Neuronal stem cell (in vitro differentiated cells): Measurements from ENCODE around the gene ARPIN.

Experiments used
- DNase-seq: peaks from one replicate; pipeline ENCODE4 v3.0.0-alpha.2; 2013; ENCODE audit warnings: low spot score
- H2AFZ ChIP-seq: one replicate; pipeline ENCODE4 v1.6.1; 2013; ENCODE audit warnings: mild to moderate bottlenecking, low read length, inconsistent platforms
- H2AK5ac ChIP-seq: 2 replicates; pipeline ENCODE4 v1.6.1; 2013; ENCODE audit warnings: low read depth, mild to moderate bottlenecking, inconsistent platforms, low read length, moderate library complexity, mixed read lengths
- H2BK120ac ChIP-seq: 2 replicates; pipeline ENCODE4 v1.6.1; 2013; ENCODE audit warnings: low read depth, mild to moderate bottlenecking, inconsistent platforms, low read length, moderate library complexity, mixed read lengths
- H2BK12ac ChIP-seq: one replicate; pipeline ENCODE4 v1.6.1; 2013; ENCODE audit warnings: low read length, inconsistent platforms
- H2BK15ac ChIP-seq: 2 replicates; pipeline ENCODE4 v1.6.1; 2013; ENCODE audit warnings: mild to moderate bottlenecking, low read length, inconsistent platforms, mixed read lengths
- H2BK5ac ChIP-seq: one replicate; pipeline ENCODE4 v1.6.1; 2013; ENCODE audit warnings: inconsistent platforms, mild to moderate bottlenecking, low read length, moderate library complexity
- H3K14ac ChIP-seq: one replicate; pipeline ENCODE4 v1.6.1; 2013; ENCODE audit warnings: low read length, inconsistent platforms
- H3K18ac ChIP-seq: 2 replicates; pipeline ENCODE4 v1.6.1; 2013; ENCODE audit warnings: low read length, inconsistent platforms
- H3K23ac ChIP-seq: 2 replicates; pipeline ENCODE4 v1.6.1; 2013; ENCODE audit warnings: low read depth, mild to moderate bottlenecking, mixed read lengths, low read length, inconsistent platforms; ENCODE audit not compliant: poor library complexity
- H3K27ac ChIP-seq: replicated peaks from 3 replicates; pipeline ENCODE4 v1.5.1; 2013; ENCODE audit warnings: low read length, inconsistent platforms
- H3K27me3 ChIP-seq, 3 experiments: 2 replicates each; pipeline ENCODE4 v1.6.1; 2013; ENCODE audit warnings: low read length in 3 of 3, mild to moderate bottlenecking in 2 of 3, inconsistent platforms in 1 of 3, low read depth in 1 of 3, mixed read lengths in 1 of 3, moderate library complexity in 1 of 3; ENCODE audit not compliant: control insufficient read depth in 3 of 3, insufficient read depth in 3 of 3
- H3K36me3 ChIP-seq, 2 donors: replicated peaks in 1 of 2; 2 replicates each; pipeline ENCODE4 v1.6.1; 2013; ENCODE audit warnings: low read length in 2 of 2; ENCODE audit not compliant: control insufficient read depth in 2 of 2, insufficient read depth in 2 of 2
- H3K4ac ChIP-seq: 2 replicates; pipeline ENCODE4 v1.6.1; 2013; ENCODE audit warnings: inconsistent platforms, mild to moderate bottlenecking, low read length, moderate library complexity
- H3K4me1 ChIP-seq, 2 donors: 1 replicate in 1 of 2; 2 replicates in 1 of 2; pipeline ENCODE4 v1.6.1; 2013; ENCODE audit warnings: low read length in 2 of 2, low read depth in 1 of 2; ENCODE audit not compliant: control insufficient read depth in 2 of 2, insufficient read depth in 1 of 2
- H3K4me2 ChIP-seq: one replicate; pipeline ENCODE4 v1.6.1; 2013; ENCODE audit warnings: mild to moderate bottlenecking, low read length, inconsistent platforms; ENCODE audit not compliant: insufficient read depth, poor library complexity, severe bottlenecking
- H3K4me3 ChIP-seq, 2 donors: 2 replicates each; pipeline ENCODE4 v1.5.1; 2013; ENCODE audit warnings: low read length in 2 of 2, mild to moderate bottlenecking in 2 of 2, inconsistent platforms in 1 of 2, moderate library complexity in 1 of 2
- H3K79me1 ChIP-seq: one replicate; pipeline ENCODE4 v1.6.1; 2013; ENCODE audit warnings: low read depth, mild to moderate bottlenecking, inconsistent platforms, low read length, moderate library complexity
- H3K9ac ChIP-seq: one replicate; pipeline ENCODE4 v1.6.1; 2013; ENCODE audit warnings: mild to moderate bottlenecking, low read depth, low read length, inconsistent platforms; ENCODE audit not compliant: poor library complexity
- H3K9me3 ChIP-seq, 2 donors: replicated peaks in 1 of 2; 2 replicates each; pipeline versions ENCODE3 to v1.6.1; 2013; ENCODE audit warnings: low read length in 2 of 2, mild to moderate bottlenecking in 2 of 2, inconsistent platforms in 1 of 2, low read depth in 1 of 2, mixed read lengths in 1 of 2, moderate library complexity in 1 of 2; ENCODE audit not compliant: control insufficient read depth in 2 of 2, insufficient read depth in 1 of 2
- H4K8ac ChIP-seq: one replicate; pipeline ENCODE4 v1.6.1; 2013; ENCODE audit warnings: low read depth, mild to moderate bottlenecking, inconsistent platforms, low read length, moderate library complexity
- H4K91ac ChIP-seq: one replicate; pipeline ENCODE4 v1.6.1; 2013; ENCODE audit warnings: low read length, low read depth, mild to moderate bottlenecking, inconsistent platforms; ENCODE audit not compliant: poor library complexity
- WGBS, 2 donors: extraction: QIAGEN DNeasy Blood & Tissue Kit; methylation state at CpG; one replicate each; pipeline ENCODE4 v1.1.7; 2013; ENCODE audit warnings: missing lambda C conversion rate in 2 of 2, mixed read lengths in 1 of 2; ENCODE audit not compliant: insufficient read length in 2 of 2, insufficient replicate concordance in 1 of 2; ENCODE audit errors: extremely low coverage in 2 of 2; 5-methylcytosine and 5-hydroxymethylcytosine counted together

Gene ARPIN

DNA sequence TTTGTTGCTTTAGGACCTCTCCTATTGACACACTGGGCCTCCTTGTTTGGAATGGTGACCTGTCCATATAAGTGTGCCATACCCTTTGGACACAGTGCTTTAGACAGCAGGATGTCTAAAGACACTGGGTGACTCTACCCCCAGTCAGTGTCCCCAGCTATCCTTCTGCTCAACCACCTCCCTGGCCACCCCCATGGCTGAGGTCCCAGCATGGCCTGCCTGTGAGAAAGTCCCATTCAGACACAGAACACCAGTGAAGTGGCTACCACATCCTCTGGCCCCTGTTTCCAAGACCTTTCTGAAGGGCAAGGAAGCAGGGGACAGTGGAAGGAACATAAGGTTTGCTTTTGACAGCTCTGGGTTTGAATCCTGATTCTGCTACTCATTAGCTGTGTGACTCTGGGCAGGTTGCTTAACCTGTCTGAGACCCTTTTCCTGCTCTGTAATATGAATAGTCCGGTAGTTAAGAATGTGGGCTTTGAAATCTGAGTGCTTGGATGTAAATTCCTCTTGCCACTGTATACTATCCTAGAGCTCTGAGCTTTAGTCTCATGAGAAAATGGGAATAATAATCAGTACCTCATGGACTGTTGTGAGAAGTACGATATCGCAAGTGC, 12.7 kb downstream of the ARPIN start:
- Histone ChIP-seq H3K27me3 (no peaks in the 10 kb centered on the region), H3K9me3 (no peaks in the 10 kb centered on the region), H3K23ac (no peak overlapping the region), H3K36me3 (peaks cover 6 to 46% of the 10 kb centered on the region in 2 donors), H4K8ac (no peak overlapping the region), H2BK5ac (no peak overlapping the region), H2BK120ac (no peak overlapping the region), H3K9ac (no peak overlapping the region), H3K4me1 (no peaks in the 10 kb centered on the region), H2AK5ac (no peak overlapping the region), H2AFZ (no peak overlapping the region), H3K4me3 (peak overlapping the region in 1 of 2 donors; percentile 10), H3K14ac (no peak overlapping the region), H3K4ac (no peak overlapping the region), H4K91ac (no peak overlapping the region), H3K18ac (no peak overlapping the region), H2BK15ac (no peak overlapping the region), H3K4me2 (no peak overlapping the region), H2BK12ac (no peak overlapping the region), H3K79me1 (no peaks in the 10 kb centered on the region), H3K27ac (no peak overlapping the region)
- WGBS, 2 donors: no CpG with 5 or more reads among the region's 3 CpGs
- DNase-seq: no peak

DNA sequence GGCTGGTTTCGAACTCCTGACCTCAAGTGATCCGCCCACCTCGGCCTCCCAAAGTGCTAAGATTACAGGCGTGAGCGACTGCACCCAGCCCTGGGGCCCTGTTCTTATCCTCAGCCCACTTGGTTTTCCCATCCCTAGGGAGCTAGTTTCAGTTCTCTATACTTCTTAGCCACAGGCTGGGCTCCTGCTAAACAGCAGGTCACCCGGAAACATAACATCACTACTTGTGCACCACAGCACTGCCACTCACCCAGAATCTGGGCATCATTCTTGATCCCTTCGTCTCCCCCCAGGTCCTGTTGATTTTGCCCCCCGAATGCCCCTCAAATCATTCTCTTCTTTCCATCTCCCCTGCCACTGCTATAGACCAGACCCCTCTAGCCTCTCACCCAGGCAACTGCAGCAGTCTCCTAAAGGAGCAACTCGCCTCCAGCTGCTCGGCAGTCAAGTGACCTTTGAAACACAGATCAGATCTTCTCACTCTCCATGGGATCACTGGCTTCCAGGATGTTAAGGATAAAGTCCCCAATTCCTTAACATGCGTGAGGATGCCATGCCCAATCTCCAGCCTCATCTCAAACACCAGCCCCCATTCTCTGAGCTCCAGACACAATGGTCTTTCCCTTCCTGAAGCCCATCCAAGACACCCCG, 13.3 kb downstream of the ARPIN start:
- Histone ChIP-seq H4K8ac (no peak overlapping the region), H2BK120ac (no peak overlapping the region), H3K4me3 (no peak overlapping the region), H3K4me2 (no peak overlapping the region), H3K27me3 (no peaks in the 10 kb centered on the region), H3K79me1 (no peaks in the 10 kb centered on the region), H2BK12ac (no peak overlapping the region), H3K27ac (no peak overlapping the region), H3K23ac (no peak overlapping the region), H3K9ac (no peak overlapping the region), H4K91ac (no peak overlapping the region), H3K4me1 (no peaks in the 10 kb centered on the region), H3K9me3 (no peaks in the 10 kb centered on the region), H3K18ac (no peak overlapping the region), H2BK5ac (no peak overlapping the region), H3K36me3 (peaks cover 6 to 41% of the 10 kb centered on the region in 2 donors), H2AK5ac (no peak overlapping the region), H3K4ac (no peak overlapping the region), H2BK15ac (no peak overlapping the region), H3K14ac (no peak overlapping the region), H2AFZ (no peak overlapping the region)
- no CpG with 5 or more reads among the region's 12 CpGs for WGBS, 2 donors
- DNase-seq: no peak

DNA sequence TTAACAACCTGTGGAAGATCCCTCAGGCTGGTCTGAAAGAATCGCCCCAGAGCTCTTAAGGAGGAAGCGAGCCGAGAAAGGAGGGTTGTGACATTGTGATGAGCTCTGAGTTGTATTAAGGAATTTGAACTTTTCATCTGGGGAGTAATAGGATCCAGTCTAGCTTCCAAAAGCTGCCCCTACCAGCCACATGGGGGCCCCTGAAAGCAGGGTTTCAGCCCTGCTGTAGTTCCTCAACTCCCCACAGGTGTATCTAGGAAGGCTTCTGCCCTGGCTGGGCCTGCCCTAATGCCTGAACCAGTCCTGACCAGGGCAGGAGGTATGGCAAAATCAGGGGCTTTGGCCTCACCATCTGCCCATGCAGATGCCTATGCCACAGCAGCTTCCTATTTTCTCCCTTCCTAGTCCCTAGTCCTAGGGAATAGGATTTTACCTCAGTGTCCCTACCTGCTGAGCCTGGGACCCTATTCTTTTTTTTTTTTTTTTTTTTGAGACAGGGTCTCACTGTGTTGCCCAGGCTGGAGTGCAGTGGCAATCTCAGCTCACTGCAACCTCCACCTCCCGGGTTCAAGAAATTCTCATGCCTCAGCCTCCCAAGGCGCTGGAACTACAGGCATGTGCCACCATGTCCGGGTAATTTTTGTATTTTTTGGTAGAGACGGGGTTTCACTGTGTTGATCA, 14.0 kb downstream of the ARPIN start:
- H3K27ac ChIP-seq: no peak overlapping the region
- DNase-seq: no peak
- H3K4ac ChIP-seq: no peak overlapping the region
- H2AFZ ChIP-seq: no peak overlapping the region
- H3K4me1 ChIP-seq: no peaks in the 10 kb centered on the region
- H2BK12ac ChIP-seq: no peak overlapping the region
- H3K4me3 ChIP-seq: no peak overlapping the region
- H3K79me1 ChIP-seq: no peaks in the 10 kb centered on the region
- no peak overlapping the region for H4K91ac ChIP-seq
- H2BK15ac ChIP-seq: no peak overlapping the region
- H3K14ac ChIP-seq: no peak overlapping the region
- no peaks in the 10 kb centered on the region for H3K27me3 ChIP-seq
- H3K36me3 ChIP-seq: peaks cover 6 to 34% of the 10 kb centered on the region in 2 donors
- H3K9me3 ChIP-seq: no peaks in the 10 kb centered on the region
- H2AK5ac ChIP-seq: no peak overlapping the region
- no CpG with 5 or more reads among the region's 7 CpGs for WGBS, 2 donors
- H3K4me2 ChIP-seq: no peak overlapping the region
- no peak overlapping the region for H2BK5ac ChIP-seq
- no peak overlapping the region for H3K18ac ChIP-seq
- no peak overlapping the region for H4K8ac ChIP-seq
- H2BK120ac ChIP-seq: no peak overlapping the region
- no peak overlapping the region for H3K9ac ChIP-seq
- H3K23ac ChIP-seq: no peak overlapping the region

DNA sequence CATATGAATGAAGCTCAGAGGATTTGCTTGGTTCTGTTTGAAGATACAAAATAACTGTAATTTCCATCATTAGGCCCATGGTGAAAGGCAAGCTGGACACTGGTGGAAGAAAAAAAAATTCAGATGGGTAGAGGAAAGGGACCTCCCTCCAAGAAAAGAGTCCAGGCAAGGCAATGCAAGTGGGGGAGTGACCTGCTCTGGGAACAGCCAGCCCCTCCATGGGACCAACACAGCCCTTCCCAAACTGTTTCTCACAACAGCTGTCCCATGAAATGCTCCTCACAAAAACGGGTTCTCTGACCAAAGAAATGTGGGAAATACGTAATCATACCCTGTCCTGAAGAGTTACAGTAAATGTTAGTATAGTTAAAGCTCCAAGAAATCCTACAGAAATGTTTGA, 14.6 kb downstream of the ARPIN start:
- Histone ChIP-seq H3K36me3 (peaks cover 6 to 28% of the 10 kb centered on the region in 2 donors), H3K4ac (no peak overlapping the region), H4K8ac (no peak overlapping the region), H3K79me1 (no peaks in the 10 kb centered on the region), H4K91ac (no peak overlapping the region), H3K27ac (no peak overlapping the region), H3K4me3 (no peak overlapping the region), H3K23ac (no peak overlapping the region), H3K27me3 (no peaks in the 10 kb centered on the region), H2AFZ (no peak overlapping the region), H3K9ac (no peak overlapping the region), H3K9me3 (no peaks in the 10 kb centered on the region), H3K4me2 (no peak overlapping the region), H3K18ac (no peak overlapping the region), H2BK120ac (no peak overlapping the region), H2BK5ac (no peak overlapping the region), H2AK5ac (no peak overlapping the region), H2BK12ac (no peak overlapping the region), H2BK15ac (no peak overlapping the region), H3K14ac (no peak overlapping the region), H3K4me1 (no peaks in the 10 kb centered on the region)
- no peak for DNase-seq
- no CpG with 5 or more reads among the region's 2 CpGs for WGBS, 2 donors
